IMR-90 (cell line): ENCODE data around the gene RANBP9. TPM values are rescaled to one million over a fixed set of nuclear protein-coding genes. Genes with fewer than 3 reads are reported as not detected.

Source experiments
- ATAC-seq: fragments of 200-7000 bp; cut with Tn5 transposase; 2 replicates; pipeline ENCODE4 v1.9.1; 2020; ENCODE audit warnings: low read depth, mild to moderate bottlenecking, moderate library complexity
- BruUV-seq: library from RNA; stranded (reverse); fragments of 400-500 nt; replicated peaks from 2 replicates; lab custom pipeline; 2021; lab: Mats Ljungman, UMichigan
- CTCF ChIA-PET: fragments of 300-600 bp; formaldehyde crosslinking; extraction: SDS; loops from one replicate; lab custom pipeline; 2021; ENCODE audit warnings: antibody characterized with exemption; lab: Yijun Ruan, JAX
- POLR2A ChIA-PET: fragments of 300-600 bp; sonication (Branson Sonifier 250); formaldehyde crosslinking; loops from one replicate; lab custom pipeline; 2022; ENCODE audit warnings: antibody characterized with exemption; ENCODE audit not compliant: unreplicated experiment; lab: Charles Lee
- DNase-seq: peaks from one replicate; pipeline ENCODE4 v3.0.0; 2013
- H2AFZ ChIP-seq: replicated peaks from 2 replicates; pipeline ENCODE3; 2013; ENCODE audit warnings: low read length, mild to moderate bottlenecking; ENCODE audit not compliant: poor library complexity
- H2AK5ac ChIP-seq: 2 replicates; pipeline ENCODE4 v1.6.1; 2013; ENCODE audit warnings: low read depth, low read length, inconsistent platforms
- H2AK9ac ChIP-seq: replicated peaks from 2 replicates; pipeline ENCODE3; 2013; ENCODE audit warnings: mild to moderate bottlenecking, low read depth, low read length, moderate library complexity; ENCODE audit not compliant: poor library complexity
- H2BK120ac ChIP-seq: 2 replicates; pipeline ENCODE4 v1.6.1; 2013; ENCODE audit warnings: low read depth, low read length, inconsistent platforms
- H2BK15ac ChIP-seq: 3 replicates; pipeline ENCODE4 v1.6.1; 2013; ENCODE audit warnings: low read depth, low read length, inconsistent platforms
- H2BK20ac ChIP-seq: 2 replicates; pipeline ENCODE4 v1.6.1; 2013; ENCODE audit warnings: low read depth, mild to moderate bottlenecking, inconsistent platforms, low read length, moderate library complexity
- H2BK5ac ChIP-seq: 2 replicates; pipeline ENCODE4 v1.6.1; 2013; ENCODE audit warnings: mild to moderate bottlenecking, low read depth, low read length, inconsistent platforms; ENCODE audit not compliant: poor library complexity, severe bottlenecking
- H3K14ac ChIP-seq: replicated peaks from 2 replicates; pipeline ENCODE4 v1.6.1; 2013; ENCODE audit warnings: low read depth, low read length, inconsistent platforms
- H3K18ac ChIP-seq: 2 replicates; pipeline ENCODE4 v1.6.1; 2013; ENCODE audit warnings: low read depth, low read length, control low read depth
- H3K23ac ChIP-seq: 2 replicates; pipeline ENCODE4 v1.6.1; 2013; ENCODE audit warnings: low read depth, low read length, inconsistent platforms
- H3K27ac ChIP-seq: 2 replicates; pipeline ENCODE4 v1.5.1; 2013; ENCODE audit warnings: mild to moderate bottlenecking, control low read depth, low read length; ENCODE audit not compliant: insufficient read depth
- H3K27me3 ChIP-seq: 2 replicates; pipeline ENCODE4 v1.6.1; 2013; ENCODE audit warnings: low read length; ENCODE audit not compliant: control insufficient read depth, insufficient read depth
- H3K36me3 ChIP-seq: 2 replicates; pipeline ENCODE4 v1.6.1; 2013; ENCODE audit warnings: low read length, mixed read lengths; ENCODE audit not compliant: control insufficient read depth, insufficient read depth
- H3K4ac ChIP-seq: 2 replicates; pipeline ENCODE4 v1.6.1; 2013; ENCODE audit warnings: low read depth, low read length, inconsistent platforms
- H3K4me1 ChIP-seq: 2 replicates; pipeline ENCODE4 v1.6.1; 2013; ENCODE audit warnings: low read length, mixed read lengths; ENCODE audit not compliant: control insufficient read depth, insufficient read depth
- H3K4me2 ChIP-seq: 2 replicates; pipeline ENCODE4 v1.6.1; 2013; ENCODE audit warnings: low read depth, mild to moderate bottlenecking, control low read depth, low read length, moderate library complexity
- H3K4me3 ChIP-seq: 2 replicates; pipeline ENCODE4 v1.5.1; 2013; ENCODE audit warnings: low read depth, mild to moderate bottlenecking, control low read depth, low read length, moderate library complexity; ENCODE audit not compliant: insufficient read depth
- H3K56ac ChIP-seq: 2 replicates; pipeline ENCODE4 v1.6.1; 2013; ENCODE audit warnings: low read length, inconsistent platforms; ENCODE audit not compliant: insufficient read depth; ENCODE audit errors: extremely low read depth
- H3K79me1 ChIP-seq, 2 experiments: 2 replicates each; pipeline ENCODE4 v1.6.1; 2013; ENCODE audit warnings: low read length in 2 of 2, inconsistent platforms in 1 of 2, low read depth in 1 of 2
- H3K9ac ChIP-seq: 2 replicates; pipeline ENCODE4 v1.6.1; 2013; ENCODE audit warnings: low read depth, low read length, control low read depth
- H3K9me1 ChIP-seq: 2 replicates; pipeline ENCODE4 v1.6.1; 2013; ENCODE audit warnings: low read length, inconsistent platforms; ENCODE audit not compliant: insufficient read depth
- H3K9me3 ChIP-seq: 2 replicates; pipeline ENCODE4 v1.6.1; 2013; ENCODE audit warnings: low read length; ENCODE audit not compliant: control insufficient read depth, insufficient read depth
- H4K20me1 ChIP-seq: 2 replicates; pipeline ENCODE4 v1.6.1; 2013; ENCODE audit warnings: low read length, inconsistent platforms; ENCODE audit not compliant: insufficient read depth
- H4K5ac ChIP-seq: 2 replicates; pipeline ENCODE4 v1.6.1; 2013; ENCODE audit warnings: mild to moderate bottlenecking, low read depth, low read length, control low read depth
- H4K8ac ChIP-seq, 2 experiments: 2 replicates each; pipeline ENCODE4 v1.6.1; 2013; ENCODE audit warnings: low read depth in 2 of 2, low read length in 2 of 2, control low read depth in 1 of 2, inconsistent platforms in 1 of 2
- H4K91ac ChIP-seq: 2 replicates; pipeline ENCODE4 v1.6.1; 2013; ENCODE audit warnings: low read depth, low read length, inconsistent platforms; ENCODE audit not compliant: insufficient read depth
- BHLHE40 ChIP-seq: fragments of 150-350 bp; IDR thresholded peaks from 2 replicates; pipeline ENCODE4 v1.6.1; 2016; ENCODE audit warnings: mild to moderate bottlenecking, low read depth, low read length
- CEBPB ChIP-seq: IDR thresholded peaks from 2 replicates; pipeline ENCODE4 v1.6.1; 2012; ENCODE audit warnings: low read depth, low read length, improper control_type of control experiment
- CHD1 ChIP-seq: IDR thresholded peaks from 2 replicates; pipeline ENCODE4 v1.6.1; 2012; ENCODE audit warnings: low read depth, low read length, improper control_type of control experiment
- CTCF ChIP-seq: conservative IDR thresholded peaks from 2 replicates; pipeline ENCODE4 v1.5.1; 2012; ENCODE audit warnings: mild to moderate bottlenecking, low read depth, low read length, improper control_type of control experiment
- ELK1 ChIP-seq: fragments of 150-350 bp; IDR thresholded peaks from 2 replicates; pipeline ENCODE4 v1.6.1; 2016; ENCODE audit warnings: low read depth, mild to moderate bottlenecking, low read length, moderate library complexity, borderline replicate concordance
- FOS ChIP-seq: fragments of 150-350 bp; IDR thresholded peaks from 2 replicates; pipeline ENCODE4 v1.6.1; 2016; ENCODE audit warnings: low read depth, low read length
- MAFK ChIP-seq: IDR thresholded peaks from 2 replicates; pipeline ENCODE4 v1.6.1; 2012; ENCODE audit warnings: low read depth, low read length, improper control_type of control experiment
- MAZ ChIP-seq: IDR thresholded peaks from 2 replicates; pipeline ENCODE4 v1.6.1; 2012; ENCODE audit warnings: low read depth, mild to moderate bottlenecking, low read length, improper control_type of control experiment, moderate library complexity, borderline replicate concordance
- MXI1 ChIP-seq: IDR thresholded peaks from 2 replicates; pipeline ENCODE4 v1.6.1; 2012; ENCODE audit warnings: low read depth, mild to moderate bottlenecking, low read length, moderate library complexity, borderline replicate concordance
- NFE2L2 ChIP-seq: fragments of 150-350 bp; IDR thresholded peaks from 2 replicates; pipeline ENCODE4 v1.6.1; 2016; ENCODE audit warnings: low read depth, mild to moderate bottlenecking, low read length
- POLR2A ChIP-seq: IDR thresholded peaks from 2 replicates; pipeline ENCODE4 v1.6.1; 2012; ENCODE audit warnings: mild to moderate bottlenecking, low read depth, low read length
- RAD21 ChIP-seq: IDR thresholded peaks from 2 replicates; pipeline ENCODE4 v1.6.1; 2012; ENCODE audit warnings: low read length, improper control_type of control experiment
- RCOR1 ChIP-seq: IDR thresholded peaks from 2 replicates; pipeline ENCODE4 v1.6.1; 2012; ENCODE audit warnings: mild to moderate bottlenecking, low read length, improper control_type of control experiment; ENCODE audit not compliant: insufficient replicate concordance
- RFX5 ChIP-seq: IDR thresholded peaks from 2 replicates; pipeline ENCODE4 v1.8.0; 2012; ENCODE audit warnings: low read depth, mild to moderate bottlenecking, low read length, moderate library complexity
- SMC3 ChIP-seq: fragments of 150-350 bp; IDR thresholded peaks from 2 replicates; pipeline ENCODE4 v1.6.1; 2016; ENCODE audit warnings: low read depth, mild to moderate bottlenecking, antibody characterized with exemption, low read length, moderate library complexity
- USF2 ChIP-seq: fragments of 150-350 bp; IDR thresholded peaks from 2 replicates; pipeline ENCODE4 v1.6.1; 2017; ENCODE audit warnings: mild to moderate bottlenecking, antibody characterized with exemption, low read length, low read depth
- WGBS, 2 experiments: methylation state at CpG; one replicate each; pipeline versions ENCODE4 v1.1.5 to v1.1.7; 2013; ENCODE audit warnings: missing lambda C conversion rate in 2 of 2; ENCODE audit not compliant: insufficient read length in 1 of 2; ENCODE audit errors: extremely low coverage in 2 of 2; 5-methylcytosine and 5-hydroxymethylcytosine counted together
- dilution Hi-C: fragments of 300-500 bp; cut with HindIII; formaldehyde crosslinking; loops from one replicate; pipeline ENCODE4 v1.14.3; 2018; ENCODE audit warnings: low sequenced_read_pairs; ENCODE audit not compliant: unreplicated experiment
- in situ Hi-C: fragments of 300-500 bp; cut with MboI; formaldehyde crosslinking; loops from 3 replicates; pipeline ENCODE4 v1.14.3; 2019; ENCODE audit warnings: low sequenced_read_pairs, inconsistent platforms, mixed read lengths
- intact Hi-C: fragments of 100-400 bp; cut with micrococcal nuclease; formaldehyde crosslinking; loops from 2 replicates; pipeline ENCODE4 v1.10.0; 2022
- polyA plus RNA-seq, 3 experiments: library from polyadenylated mRNA; depleted of rRNA; stranded (reverse); fragments of >200 nt; gene quantifications; 2 replicates each; pipeline ENCODE4 v1.2.3, GENCODE V29; 2012; ENCODE audit warnings: low replicate concordance in 1 of 3
- total RNA-seq: library from RNA; depleted of rRNA; stranded (reverse); fragments of >200 nt; gene quantifications from 2 replicates; pipeline ENCODE4 v1.2.3, GENCODE V29; 2012

The RANBP9 gene
- total and polyA plus RNA-seq, 2 of the 4 experiments (the other 2 are of a cell fraction), result 17.7 to 27.8 TPM

GRCh38 chr6:13655700-13656099, 55.9 kb downstream of the RANBP9 start:
- Histone ChIP-seq H4K20me1 (peaks cover 9% of the 10 kb centered on the region), H3K9me3 (no peaks in the 10 kb centered on the region), H3K14ac (no peak overlapping the region), H3K23ac (no peak overlapping the region), H3K4me3 (no peak overlapping the region), H3K4me2 (no peak overlapping the region), H2AK5ac (no peak overlapping the region), H2AK9ac (no peak overlapping the region), H2BK20ac (no peak overlapping the region), H3K36me3 (0 out of 2 replicates have a peak, but pooled peaks cover 2% of the 10 kb centered on the region), H3K9ac (no peak overlapping the region), H3K4me1 (peaks cover 1% of the 10 kb centered on the region; the same call in 1 of the 2 replicates), H2BK15ac (no peak overlapping the region), H4K8ac (no peak overlapping the region), H4K5ac (no peak overlapping the region), H3K27ac (no peak overlapping the region), H2AFZ (no peak overlapping the region), H3K56ac (no peak overlapping the region), H3K4ac (no peak overlapping the region), H3K18ac (no peak overlapping the region), H3K9me1 (peaks cover 8% of the 10 kb centered on the region), H3K79me1 (peaks cover 20 to 33% of the 10 kb centered on the region in 2 experiments), H3K27me3 (no peaks in the 10 kb centered on the region), H2BK5ac (no peak overlapping the region), H4K91ac (no peak overlapping the region), H2BK120ac (no peak overlapping the region)
- no peak for DNase-seq
- BruUV-seq, result no TSS peak
- WGBS, 2 experiments, result no CpG with 5 or more reads among the region's 1 CpG
- in situ Hi-C loops, result no loop called here
- dilution Hi-C loops, result no loop called here
- no peak for ATAC-seq
- ChIA-PET POLR2A (no interaction called here), CTCF (interaction anchor here (0.6 kb wide), 1 partner anchor 31 kb away, joined by 3 read pairs; no protein-coding TSS in a partner anchor)
- TF ChIP-seq ELK1 (no peak), SMC3 (no peak), RFX5 (no peak), USF2 (no peak), MAZ (no peak), NFE2L2 (no peak), MXI1 (no peak), RCOR1 (no peak), CHD1 (no peak), CEBPB (no peak), BHLHE40 (no peak), FOS (no peak), POLR2A (no peak), CTCF (no peak), MAFK (no peak), RAD21 (no peak)
- intact Hi-C loops, result no loop called here
